ENCODE data around the gene PRR5.

DNA sequence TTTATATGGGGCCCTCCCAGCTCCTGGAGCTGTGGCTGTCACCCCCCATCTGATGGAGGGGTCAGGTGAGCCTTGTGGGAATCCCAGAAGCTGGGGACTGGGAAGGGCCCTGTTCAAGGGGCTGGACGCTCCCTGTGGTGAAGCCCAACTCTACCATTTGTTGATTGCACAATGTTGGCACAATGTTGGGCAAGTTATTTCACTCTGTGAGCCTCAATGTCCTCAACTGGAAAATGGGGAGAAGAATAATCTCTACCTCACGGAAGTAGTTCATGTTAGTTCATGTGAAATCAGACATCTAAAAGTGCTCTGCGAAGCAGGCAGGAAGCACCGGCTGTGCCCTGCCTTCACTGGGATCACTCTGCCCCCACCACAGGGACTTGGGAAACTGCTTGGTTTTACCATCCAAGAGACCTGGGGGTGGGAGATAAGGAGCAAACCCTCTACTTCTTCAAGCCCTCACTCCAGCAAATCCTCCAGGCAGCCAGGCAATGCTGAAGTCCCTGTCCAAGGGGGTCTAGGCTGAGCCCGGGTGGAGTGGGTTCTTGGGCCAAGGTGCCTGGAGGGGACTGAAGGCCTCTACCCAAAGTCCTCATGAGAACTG, 715 bp upstream of the PRR5 start:
- TF ChIP-seq POLR2A (IDR thresholded peaks at IDR 0.05; ENCODE audit: borderline replicate concordance, extremely low read depth, insufficient read depth, insufficient read length) (no peak), SRF (IDR thresholded peaks at IDR 0.05; ENCODE audit: low read depth) (no peak)
- TF ChIP-seq, protein P1, sequence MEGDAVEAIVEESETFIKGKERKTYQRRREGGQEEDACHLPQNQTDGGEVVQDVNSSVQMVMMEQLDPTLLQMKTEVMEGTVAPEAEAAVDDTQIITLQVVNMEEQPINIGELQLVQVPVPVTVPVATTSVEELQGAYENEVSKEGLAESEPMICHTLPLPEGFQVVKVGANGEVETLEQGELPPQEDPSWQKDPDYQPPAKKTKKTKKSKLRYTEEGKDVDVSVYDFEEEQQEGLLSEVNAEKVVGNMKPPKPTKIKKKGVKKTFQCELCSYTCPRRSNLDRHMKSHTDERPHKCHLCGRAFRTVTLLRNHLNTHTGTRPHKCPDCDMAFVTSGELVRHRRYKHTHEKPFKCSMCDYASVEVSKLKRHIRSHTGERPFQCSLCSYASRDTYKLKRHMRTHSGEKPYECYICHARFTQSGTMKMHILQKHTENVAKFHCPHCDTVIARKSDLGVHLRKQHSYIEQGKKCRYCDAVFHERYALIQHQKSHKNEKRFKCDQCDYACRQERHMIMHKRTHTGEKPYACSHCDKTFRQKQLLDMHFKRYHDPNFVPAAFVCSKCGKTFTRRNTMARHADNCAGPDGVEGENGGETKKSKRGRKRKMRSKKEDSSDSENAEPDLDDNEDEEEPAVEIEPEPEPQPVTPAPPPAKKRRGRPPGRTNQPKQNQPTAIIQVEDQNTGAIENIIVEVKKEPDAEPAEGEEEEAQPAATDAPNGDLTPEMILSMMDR (IDR thresholded peaks at IDR 0.05 in 2 of 3, conservative IDR thresholded peaks at IDR 0.05 in 1 of 3; ENCODE audit: borderline replicate concordance in 1 of 3, insufficient read depth in 1 of 3, low read depth in 2 of 3, low read length in 2 of 3): no peak
